Activated CD8-positive, alpha-beta memory T cell treated with anti-CD3 and anti-CD28 coated beads for 1 hour (primary cell): ENCODE results near the gene SH3RF3.

Experiments used
- DNase-seq, 2 donors: peaks; one replicate each; pipeline ENCODE4 v3.0.0-alpha.2; 2020; ENCODE audit warnings: low read depth in 1 of 2; ENCODE audit errors: extremely low read depth in 1 of 2

Gene SH3RF3

GRCh38 chr2:109480486-109481195, 351.6 kb downstream of the SH3RF3 start:
- DNase-seq, result no peak

DNA sequence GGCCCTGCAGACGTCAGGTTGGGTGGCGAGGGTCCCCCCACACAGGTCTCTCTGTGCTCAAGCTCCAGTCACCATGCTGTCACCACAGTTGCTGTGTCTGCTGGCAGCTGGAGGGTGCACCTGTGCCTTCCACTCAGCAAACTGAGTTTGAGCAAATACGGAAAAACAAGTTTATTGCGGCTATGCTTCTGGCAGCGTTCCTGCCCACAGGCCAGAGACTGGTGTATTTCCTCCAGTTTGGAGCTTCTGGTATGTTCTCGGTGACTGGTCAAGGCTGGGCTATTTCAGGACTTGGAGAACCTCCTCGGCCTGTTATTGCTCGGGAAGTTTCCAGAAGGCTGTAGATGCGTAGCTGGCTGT, 352.2 kb downstream of the SH3RF3 start:
- no peak for DNase-seq

GRCh38 chr2:109481599-109481998, 352.6 kb downstream of the SH3RF3 start:
- no peak for DNase-seq

GRCh38 chr2:109482361-109482861, 353.4 kb downstream of the SH3RF3 start:
- DNase-seq, result no peak

GRCh38 chr2:109486711-109487535, 357.9 kb downstream of the SH3RF3 start:
- DNase-seq, result no peak

- DNase-seq, result no peak
Measured at GRCh38 chr2:109487536-109487869, 358.5 kb downstream of the SH3RF3 start.

DNA sequence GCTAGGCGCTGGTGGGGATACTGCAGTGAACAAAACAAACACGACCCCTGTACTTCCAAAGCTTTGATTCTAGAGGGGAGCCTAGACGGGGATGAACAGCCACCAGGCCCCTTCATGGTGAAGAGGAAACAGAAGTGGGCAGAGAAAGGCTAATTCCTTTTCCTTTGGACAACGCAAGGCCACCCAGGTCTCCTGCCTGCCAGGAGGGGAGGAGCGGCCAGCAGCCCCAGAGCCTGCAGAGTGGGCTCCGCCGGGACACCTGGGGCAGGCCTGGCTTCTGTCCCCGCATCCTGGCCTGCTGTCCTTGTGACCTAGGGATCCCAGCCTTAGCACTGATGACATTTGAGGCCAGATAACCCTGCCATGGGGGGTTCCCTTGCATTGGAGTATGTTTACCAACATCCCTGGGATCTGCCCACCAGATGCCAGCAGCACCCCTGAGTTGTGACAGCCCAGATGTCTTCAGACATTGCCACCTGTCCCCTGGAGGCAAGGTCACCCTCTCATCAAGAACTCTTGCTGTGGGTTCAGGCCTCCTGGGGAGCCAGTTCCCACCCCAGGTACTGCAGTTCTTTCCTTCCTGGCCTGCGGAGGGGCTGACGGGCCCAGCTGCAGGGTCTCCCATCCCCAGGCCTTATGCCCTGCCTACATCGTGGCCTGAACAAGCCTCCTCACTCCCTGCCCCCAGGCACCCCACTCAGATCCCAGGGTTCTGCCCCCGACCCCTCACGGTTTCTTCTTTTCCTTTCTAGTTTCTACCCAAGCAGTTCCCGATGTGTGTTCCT, 359.1 kb downstream of the SH3RF3 start:
- DNase-seq, result no peak

DNA sequence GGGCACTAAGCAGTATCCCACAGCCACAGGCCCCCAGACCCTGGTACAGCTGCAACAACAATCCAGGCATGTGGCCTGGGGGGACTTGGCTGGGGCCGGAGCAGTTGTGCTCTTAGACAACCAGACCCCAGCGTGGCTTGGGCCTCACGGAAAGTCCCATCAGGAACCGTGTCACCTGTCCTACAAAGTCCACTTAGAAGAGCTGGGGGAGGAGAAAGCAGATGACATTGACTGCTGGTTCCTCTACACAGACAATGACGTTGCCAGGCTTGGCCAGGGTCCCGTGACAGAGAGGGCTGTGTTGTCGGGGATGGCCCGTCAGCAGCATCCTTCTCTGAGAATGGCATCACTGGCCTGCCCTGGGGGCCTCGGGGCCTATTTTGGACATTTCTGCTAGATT, 360.3 kb downstream of the SH3RF3 start:
- DNase-seq, result no peak

- no peak for DNase-seq
Measured at GRCh38 chr2:109493176-109493935, 364.4 kb downstream of the SH3RF3 start.

DNA sequence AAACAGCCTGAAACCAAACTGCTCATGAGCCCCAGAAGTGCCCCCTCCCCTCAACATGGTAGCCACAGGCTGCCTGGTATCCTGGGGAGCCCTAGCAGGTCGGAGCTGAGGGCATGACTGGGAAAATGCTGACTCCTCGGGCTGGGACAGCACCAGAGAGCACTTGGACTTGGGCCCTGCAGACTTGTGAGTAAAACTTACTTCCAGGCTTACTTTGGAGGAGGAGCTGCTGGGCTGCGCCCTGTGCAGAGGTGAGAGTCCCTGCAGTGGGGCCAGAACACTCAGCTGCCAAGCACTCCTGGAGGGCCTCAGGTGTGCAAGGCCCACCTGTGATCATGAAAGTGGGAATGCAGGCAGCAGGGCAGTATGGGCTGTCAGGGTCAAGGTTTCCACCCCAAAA, 365.3 kb downstream of the SH3RF3 start:
- no peak for DNase-seq

GRCh38 chr2:109497463-109497862, 368.5 kb downstream of the SH3RF3 start:
- no peak for DNase-seq

DNA sequence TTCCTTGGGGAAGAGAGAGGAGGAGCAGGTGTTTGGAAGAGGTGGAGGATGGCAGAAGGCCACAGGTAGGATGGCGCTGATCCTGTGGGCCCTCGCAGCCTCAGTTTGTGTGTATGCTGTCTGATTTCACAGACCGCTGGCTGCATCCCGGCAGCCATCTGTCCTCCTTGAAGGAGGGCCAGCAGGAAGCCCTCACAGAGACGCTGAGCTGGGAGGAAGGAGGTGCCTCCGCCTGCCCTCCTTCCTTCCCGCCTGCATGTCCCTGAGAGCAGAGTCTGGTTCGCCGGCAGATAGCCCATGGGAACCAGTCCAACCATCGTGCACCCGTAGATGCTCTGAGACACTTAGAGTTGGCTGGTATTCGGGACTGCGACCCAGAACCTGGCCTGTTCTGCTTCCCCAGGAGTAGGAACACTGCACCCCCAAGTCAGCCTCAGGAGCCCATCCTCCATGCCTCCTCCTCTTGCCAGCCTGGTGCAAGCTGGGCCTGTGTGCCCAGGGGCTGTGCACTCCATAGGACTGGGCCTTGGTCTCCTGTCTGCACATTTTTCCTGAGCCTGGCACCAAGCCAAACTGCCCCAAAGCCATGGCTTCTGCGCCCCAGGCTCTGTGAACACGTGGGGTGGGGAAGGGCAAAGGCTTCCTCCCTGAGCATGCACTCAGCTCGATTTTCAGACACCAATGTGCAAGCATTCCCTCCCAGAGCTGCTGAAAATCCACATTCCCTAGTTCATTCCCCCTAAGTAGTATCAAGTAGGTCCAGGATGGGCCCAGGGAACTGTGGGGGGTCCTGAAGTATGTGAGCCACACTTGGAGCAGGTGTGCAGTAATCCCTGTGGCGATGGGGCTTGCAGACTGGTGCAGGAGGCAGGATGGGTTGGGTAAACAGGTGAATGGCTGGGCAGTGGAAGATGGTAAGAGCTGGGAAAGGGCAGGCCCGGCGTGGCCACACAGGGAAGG, 369.2 kb downstream of the SH3RF3 start:
- no peak for DNase-seq

DNA sequence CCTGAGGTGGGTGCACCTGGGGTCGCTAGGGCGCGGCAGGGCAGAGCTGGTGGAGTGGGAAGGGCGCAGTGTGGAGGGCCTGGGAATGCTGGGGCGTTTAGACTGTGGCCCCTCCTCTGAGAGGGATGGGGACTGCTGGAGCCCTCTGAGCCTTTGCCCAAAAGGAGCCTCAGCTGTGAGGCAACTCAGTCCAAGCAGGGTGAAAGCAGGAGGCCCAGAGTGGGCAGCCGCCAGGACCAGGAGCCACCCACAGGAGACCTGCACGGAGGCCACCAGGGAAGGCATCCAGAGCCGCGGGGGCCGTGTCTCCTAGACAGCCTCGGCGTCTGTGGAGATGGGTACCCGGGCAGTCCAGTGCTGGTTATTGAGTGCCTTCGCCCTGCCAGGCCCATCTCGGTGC, 369.9 kb downstream of the SH3RF3 start:
- DNase-seq, result no peak

DNA sequence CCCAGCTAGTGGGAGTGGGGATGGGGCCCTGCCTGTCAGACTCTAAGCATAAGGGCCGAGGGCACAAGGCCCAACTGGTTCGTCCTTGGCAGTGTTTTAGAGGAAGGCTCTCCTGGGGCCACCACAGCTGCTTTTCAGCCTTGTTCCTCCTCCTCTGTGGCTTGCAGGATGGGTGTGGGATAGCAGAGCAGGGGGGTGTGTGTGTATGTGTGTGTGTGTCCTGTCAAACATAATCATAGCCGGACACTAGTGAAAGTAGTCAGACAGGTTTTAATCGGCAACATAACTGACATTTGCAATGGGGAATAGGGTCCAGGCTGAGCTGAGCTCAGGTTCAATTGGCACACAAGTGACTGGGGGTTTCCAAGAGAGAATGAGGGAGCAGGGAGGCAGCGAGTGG, 370.6 kb downstream of the SH3RF3 start:
- DNase-seq, result no peak

DNA sequence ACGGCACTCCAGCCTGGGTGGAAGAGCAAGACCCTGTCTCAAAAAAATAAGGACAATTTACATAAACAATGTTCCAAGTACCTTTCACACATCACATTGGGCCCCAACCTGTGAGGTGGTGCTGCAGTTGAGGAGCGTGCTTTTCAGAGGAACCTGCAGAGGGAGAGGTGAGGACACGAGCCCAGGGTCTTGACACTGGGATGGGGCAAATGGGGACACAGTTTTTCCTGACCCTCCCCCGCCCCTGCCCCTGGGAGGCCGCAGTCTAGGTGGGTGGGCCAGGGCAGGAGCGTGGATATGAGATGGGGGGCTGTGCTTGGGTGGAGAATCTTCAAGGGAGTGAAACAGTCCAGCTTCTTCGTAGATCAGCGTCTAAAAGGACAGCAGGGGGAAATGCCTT, 371.9 kb downstream of the SH3RF3 start:
- no peak for DNase-seq

DNA sequence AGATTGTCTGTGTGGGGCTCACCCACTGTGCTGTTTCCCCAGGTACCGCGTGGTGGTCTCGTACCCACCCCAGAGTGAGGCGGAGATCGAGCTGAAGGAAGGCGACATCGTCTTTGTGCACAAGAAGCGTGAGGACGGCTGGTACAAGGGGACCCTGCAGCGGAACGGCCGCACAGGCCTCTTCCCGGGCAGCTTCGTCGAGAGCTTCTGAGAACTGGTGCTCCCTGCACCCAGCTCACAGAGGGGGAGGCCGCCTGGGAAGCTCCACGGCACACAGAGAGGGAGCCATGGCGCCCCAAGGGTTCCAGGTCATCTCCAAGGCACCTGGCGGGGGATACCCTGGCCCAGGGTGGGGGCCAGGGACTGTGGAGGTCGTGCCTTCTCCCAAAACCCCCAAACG, 372.5 kb downstream of the SH3RF3 start:
- DNase-seq, result no peak

DNA sequence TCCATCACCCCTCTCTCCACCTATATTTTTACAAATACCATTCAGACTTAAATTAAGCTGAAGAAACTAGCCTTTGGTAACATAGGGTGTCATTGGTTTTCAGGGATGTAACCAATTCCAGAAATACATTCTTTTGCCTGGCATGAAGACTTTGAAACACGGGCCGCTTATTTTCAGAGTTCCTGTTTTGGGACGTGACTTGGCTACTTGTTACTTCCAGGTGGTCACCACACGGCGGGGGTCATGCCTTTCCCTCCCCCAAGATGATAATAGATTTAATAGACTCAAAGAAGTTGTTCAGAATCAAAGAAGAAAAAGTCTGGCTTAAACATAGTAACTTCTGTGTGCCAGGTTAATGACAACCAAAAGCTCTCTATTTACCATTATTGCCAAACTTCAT, 374.2 kb downstream of the SH3RF3 start:
- DNase-seq, result no peak

DNA sequence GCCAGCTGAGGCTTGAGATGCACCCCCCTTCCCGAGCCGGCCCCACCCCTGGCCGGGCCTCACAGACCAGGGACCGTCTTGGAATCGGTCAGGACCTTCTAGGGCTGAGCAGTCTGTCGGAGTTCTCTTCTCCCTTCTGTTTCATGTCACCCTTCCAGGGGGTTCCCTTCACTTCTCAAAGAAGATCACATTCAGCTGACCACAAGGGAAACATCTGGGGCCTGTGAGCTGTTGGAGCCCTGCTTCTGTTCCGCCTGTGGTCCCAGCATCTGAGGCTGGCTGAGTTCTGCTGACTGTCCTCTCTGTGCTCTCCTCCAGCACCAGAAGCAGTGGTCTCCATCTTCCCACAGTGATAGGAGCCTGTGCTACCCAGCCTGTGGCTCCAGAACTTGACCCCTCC, 378.2 kb downstream of the SH3RF3 start:
- DNase-seq, result no peak

GRCh38 chr2:109507828-109508227, 378.8 kb downstream of the SH3RF3 start:
- DNase-seq, result no peak

DNA sequence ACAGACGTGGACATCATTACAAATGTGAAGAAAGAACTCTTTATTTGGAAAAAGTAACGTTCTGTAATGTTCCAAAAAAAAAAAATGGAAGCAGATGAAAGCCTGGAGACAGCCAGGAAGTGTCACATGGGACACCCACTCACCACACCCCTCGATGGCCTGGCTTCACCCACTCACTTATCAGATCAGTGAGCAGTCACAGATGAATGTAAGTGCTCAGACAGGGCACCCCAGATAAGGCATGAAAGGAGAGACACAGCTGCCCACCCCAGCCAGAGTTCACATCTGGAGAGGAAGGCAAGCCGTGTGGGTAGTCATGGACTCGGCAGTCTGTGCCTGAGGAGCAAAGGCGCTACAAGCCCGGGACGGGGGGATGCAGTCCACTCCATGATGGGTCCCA, 379.6 kb downstream of the SH3RF3 start:
- no peak for DNase-seq
